ENCODE measurements around the gene CDC123.
"Not testable (repeated sequence)": the region's sequence is repeated elsewhere in the genome, so short reads cannot be mapped to it uniquely, and the experiment has no call there.

The CDC123 gene

DNA sequence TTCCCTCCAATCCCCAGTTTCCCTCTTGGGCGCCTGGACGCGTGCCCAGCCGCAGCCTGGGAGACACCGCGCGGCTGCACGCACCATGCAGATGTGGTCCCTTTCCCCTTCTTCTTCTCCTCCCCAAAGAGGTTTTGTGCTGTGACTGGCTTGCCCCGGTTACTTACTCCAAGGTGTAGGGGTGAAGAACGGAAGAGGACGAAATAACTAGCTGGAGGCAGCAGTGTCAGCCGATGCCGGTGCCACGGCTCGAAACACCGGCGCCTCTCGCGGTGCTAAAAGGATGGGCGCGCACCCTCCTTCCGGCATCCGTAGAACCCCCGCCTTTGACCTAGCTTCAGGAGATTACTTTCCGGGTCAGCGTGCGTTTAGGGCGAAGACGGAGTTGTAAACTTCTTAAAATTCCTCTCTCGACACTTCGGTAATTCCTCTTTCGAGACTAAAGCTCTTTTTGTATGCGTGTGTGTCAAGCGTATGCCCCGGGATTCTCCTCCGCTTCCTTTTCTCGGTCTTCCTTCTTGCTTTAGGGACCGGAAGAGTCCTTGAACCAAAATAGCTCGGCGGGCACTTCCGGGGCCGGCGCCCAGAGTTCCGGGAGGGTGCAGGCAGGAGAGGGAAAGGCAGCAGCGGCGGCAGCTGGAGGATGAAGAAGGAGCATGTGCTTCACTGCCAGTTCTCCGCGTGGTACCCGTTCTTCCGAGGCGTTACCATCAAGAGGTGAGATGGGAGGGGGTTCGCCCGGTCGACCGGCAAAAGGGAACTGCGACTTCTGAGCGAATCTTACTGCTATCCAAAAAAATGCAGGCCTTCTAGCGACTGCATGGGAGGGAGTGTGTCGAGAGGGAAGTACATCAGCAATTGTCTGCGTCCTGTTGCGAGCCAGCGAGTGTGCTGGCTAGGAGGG is at the start of gene CDC123, which contains the start of gene NUDT5:
CDC123 (plus strand) TSS at position 586 of the 904 bp plus-strand sequence; CDS start at position 644, 58 bp downstream.
NUDT5 (minus strand) TSS at position 289 of the 904 bp plus-strand sequence. CDS start 9,600 bp downstream, outside the sequence.
- peak; percentile 59 to 88 for DNase-seq

- no peak for DNase-seq
These were observed 45.8 kb upstream of the CDC123 start for GRCh38 chr10:12150163-12150562.

- no peak for DNase-seq
These were observed 41.5 kb upstream of the CDC123 start for GRCh38 chr10:12154516-12154915.

DNA sequence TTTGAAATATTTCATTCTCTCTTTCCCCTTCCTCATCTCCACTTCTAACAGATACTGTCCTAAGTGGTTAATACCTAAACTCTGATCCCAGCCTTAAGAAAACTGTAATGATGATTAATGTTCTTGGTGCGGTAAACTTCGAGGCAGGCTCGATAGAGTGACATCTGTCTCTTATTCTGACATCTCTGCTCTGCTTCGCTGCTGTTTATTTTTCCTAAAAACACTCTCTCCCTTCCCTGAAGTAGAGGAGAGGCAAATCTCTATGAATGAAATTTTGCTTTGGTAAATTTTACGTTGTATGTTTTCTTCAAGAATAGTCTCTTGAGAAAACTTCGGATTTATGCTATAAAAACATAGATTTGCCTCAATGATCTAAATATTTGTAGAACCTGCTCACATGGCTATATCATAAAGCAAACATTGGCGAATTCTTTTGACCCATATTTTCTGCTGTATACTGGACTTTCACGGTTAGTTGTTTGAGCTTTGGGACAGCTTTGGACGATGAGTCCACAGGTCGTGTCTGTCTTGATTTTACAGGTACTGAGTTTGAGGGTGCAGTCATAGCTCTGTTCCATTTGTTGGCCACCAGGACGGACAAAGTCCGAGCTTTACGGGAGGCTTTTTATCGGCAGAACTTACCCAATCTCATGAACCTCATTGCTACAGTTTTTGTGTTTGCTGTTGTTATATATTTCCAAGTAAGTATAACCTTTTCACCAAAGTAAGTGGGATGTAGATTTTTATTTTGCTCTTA is 39.4 kb upstream of the CDC123 start:
- no peak for DNase-seq

DNA sequence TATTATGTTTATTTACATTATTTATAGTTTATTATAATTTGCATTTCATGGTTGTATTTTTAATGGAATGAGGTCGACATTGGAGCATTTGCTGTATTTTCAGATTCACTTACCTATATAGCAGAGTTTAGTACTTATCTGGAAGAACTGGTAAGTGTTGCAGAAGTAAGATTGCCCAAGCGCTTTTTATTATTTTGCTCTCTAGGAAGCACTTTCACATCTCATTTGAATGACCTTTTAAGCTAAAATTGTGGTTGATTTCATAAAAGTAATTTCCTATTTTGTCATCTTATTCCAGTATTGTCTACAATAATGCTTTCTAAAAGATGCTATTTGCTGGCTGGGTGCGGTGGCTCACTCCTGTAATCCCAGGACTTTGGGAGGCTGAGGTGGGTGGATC is 37.9 kb upstream of the CDC123 start:
- no peak for DNase-seq

DNA sequence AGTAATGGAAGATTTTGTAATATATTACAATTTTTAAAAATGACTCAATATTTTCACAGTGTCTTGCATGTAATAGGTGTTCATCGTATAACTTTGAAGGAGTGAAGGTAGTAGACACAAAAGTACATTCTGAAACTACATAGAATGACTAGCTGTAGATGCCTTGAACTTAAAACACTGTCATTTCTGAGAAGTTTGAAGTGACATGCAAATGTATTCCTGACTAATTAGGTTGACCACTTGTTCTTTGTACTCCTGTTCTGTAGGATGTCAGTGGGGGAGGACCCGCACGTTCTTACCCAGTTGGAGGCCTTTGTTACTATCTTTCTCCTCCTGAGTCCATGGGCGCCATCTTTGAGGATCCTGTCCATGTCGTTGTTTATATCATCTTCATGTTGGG is 35.3 kb upstream of the CDC123 start:
- no peak for DNase-seq

GRCh38 chr10:12162927-12163326 is 33.1 kb upstream of the CDC123 start:
- DNase-seq: no peak

DNA sequence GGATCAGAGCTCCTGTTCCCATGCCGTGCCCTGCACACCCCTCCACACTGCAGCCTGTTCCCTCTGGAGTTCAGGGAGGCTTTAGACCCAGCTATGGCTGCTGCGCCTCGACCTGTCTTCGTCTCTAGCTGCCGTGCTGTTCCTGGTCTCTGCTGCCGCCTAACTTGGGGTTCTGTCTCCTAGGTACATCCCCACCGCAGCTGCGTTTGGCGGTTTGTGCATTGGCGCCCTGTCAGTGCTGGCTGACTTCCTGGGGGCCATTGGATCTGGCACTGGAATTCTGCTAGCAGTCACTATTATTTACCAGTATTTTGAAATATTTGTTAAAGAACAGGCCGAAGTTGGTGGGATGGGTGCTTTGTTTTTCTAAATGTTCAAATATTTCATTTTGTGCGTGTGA is 31.9 kb upstream of the CDC123 start:
- no peak for DNase-seq

GRCh38 chr10:12165036-12165435 is 31.0 kb upstream of the CDC123 start:
- no peak for DNase-seq

- DNase-seq: no peak
These were observed 29.8 kb upstream of the CDC123 start for GRCh38 chr10:12165999-12166775.

DNA sequence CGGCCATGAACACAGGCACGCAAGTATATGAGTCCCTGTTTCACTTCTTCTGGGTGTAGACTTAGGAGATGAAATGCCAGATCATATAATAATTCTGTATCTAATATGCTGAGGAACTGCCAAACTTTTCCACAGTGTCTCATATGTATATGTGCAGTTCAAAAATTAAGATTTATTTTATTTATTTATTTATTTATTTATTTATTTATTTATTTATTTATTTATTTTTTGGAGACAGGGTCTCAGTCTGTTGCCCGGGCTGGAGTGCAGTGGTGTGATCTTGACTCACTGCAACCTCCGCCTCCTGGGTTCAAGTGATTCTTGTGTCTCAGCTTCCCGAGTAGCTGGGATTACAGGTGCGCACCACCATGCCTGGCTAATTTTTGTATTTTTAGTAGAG is 24.5 kb upstream of the CDC123 start:
- DNase-seq: not testable (repeated sequence)

DNA sequence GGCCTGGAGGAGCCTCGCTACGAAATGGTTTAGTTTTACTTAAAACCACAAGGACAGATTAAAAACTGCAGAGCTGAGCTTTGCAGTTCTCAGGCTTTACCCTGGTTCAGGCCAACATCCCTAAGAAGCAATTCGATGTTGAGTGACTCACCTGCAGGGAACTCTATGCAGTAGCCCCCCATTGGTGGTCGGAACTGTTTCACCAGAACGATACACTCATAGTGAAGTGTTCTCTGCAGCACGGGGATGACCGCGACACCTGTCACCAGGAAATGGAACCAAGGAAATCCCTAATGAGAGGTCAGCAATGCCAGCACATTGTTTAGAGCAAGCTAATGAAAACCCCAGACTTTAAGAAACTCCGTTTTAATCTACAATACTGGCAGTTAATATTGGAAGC is 18.3 kb upstream of the CDC123 start:
- no peak for DNase-seq

- DNase-seq: no peak
These were observed 16.3 kb upstream of the CDC123 start for GRCh38 chr10:12179606-12180170.

DNA sequence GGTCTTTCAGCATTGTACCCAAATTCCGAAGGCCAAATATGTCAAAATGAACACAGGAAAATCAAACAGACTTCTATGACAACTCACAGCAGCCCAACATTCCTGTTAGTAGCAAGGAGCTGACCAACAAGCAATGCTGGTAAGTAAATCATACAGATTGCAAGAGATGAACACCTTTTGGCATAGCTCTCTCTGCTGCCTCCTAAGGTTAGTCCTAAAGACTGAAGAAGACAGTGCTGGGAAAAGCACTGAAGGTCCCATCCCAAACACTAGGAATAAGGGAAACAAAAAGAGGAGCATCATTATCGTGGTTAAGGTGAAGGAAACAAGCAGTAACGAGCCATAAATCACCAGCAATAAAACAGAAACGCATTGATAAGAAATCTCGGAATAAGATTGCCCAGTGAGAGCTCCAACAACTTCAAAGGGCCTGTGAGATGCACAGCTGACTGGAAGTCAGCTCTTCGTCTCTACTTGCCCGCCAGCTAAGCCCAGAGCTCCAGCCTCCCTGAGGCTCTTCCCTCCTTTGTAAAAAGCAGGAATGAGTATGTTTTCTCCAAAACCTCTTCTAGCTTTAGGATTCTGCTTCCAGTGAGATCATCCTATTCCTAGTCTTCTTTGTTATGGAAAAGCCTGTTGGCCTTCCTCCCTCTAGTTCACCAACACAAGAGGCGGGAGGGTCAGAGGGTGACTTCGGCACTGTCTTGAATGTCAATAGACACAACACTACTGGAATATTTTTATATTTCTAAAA is 15.6 kb upstream of the CDC123 start:
- no peak for DNase-seq

- no peak for DNase-seq
These were observed 14.8 kb upstream of the CDC123 start for GRCh38 chr10:12181065-12181775.

DNA sequence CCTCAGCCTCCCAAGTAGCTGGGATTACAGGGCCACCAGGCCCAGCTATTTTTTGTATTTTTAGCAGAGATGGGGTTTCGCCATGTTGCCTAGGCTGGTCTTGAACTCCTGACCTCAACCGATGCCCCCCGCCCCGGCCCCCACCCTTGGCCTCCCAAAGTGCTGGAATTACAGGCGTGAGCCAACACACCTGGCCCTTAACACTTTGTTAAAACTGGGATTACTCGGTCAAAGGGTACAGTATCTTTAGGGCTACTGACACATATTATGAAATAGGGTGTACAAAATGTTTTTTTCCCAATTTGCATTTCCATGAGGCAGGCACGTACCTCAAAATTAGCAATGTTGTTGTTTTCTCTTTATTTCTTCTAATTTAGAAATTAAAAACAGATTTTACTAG is 11.8 kb upstream of the CDC123 start:
- no peak for DNase-seq

DNA sequence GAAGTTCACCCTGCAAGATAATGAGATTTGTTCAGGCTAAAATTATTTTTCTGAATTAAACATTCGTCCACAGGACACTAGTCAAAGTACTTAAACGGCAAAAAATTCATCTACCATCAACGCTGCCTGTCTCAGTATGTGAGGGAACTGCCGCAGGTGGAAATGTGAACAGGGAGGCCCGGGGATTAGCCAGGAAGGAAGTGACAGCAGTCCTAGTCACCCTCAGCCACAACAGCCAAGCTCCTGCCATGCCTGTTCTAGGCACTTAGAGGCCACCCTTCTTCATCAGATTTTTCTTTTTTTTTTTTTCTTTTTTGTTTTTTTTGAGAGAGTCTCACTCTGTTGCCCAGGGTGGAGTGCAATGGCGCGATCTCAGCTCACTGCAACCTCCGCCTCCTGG is 9.7 kb upstream of the CDC123 start:
- no peak for DNase-seq

GRCh38 chr10:12187321-12187905 is 8.6 kb upstream of the CDC123 start:
- no peak for DNase-seq

DNA sequence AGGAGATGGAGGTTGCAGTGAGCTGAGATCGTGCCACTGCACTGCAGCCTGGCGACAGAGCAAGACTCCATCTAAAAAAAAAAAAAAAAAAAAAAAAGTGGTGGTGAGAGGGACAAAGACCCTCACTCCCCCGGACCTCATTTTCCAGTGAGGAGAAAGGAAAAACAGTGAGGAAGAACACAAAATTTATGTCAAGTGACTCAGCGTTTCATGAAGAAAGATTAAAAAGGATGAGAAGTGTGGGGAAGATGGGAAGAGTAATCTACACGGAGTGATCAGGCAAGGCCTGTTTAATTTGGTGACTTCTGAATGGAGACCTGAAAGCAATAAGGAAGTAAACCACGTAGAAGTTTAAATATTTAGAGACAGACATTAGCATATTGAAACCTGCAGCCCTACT is 7.3 kb upstream of the CDC123 start:
- no peak for DNase-seq

- no peak for DNase-seq
These were observed 6.6 kb upstream of the CDC123 start for GRCh38 chr10:12189426-12189825.

- no peak for DNase-seq
These were observed 4.3 kb upstream of the CDC123 start for GRCh38 chr10:12191715-12192114.
